M059J (cell line): Measurements from ENCODE around the gene CACNA1D. TPM values are rescaled to one million over a fixed set of nuclear protein-coding genes. Genes with fewer than 3 reads are reported as not detected.

Experiments used
- DNase-seq: peaks from one replicate; pipeline ENCODE4 v3.0.0-alpha.2; 2012; ENCODE audit warnings: low read depth
- total RNA-seq: library from RNA; depleted of rRNA; stranded (reverse); fragments of >200 nt; shearing (Covaris generic); gene quantifications from 2 replicates; pipeline ENCODE4 v1.2.3, GENCODE V29; 2014

The CACNA1D gene
- total RNA-seq, 1 experiment from 2014 or later = not detected

- no peak for DNase-seq
Observed at GRCh38 chr3:53820756-53821580, 326.6 kb downstream of the CACNA1D start.

- DNase-seq = peak; percentile 24
Observed at GRCh38 chr3:53821631-53822121, 327.3 kb downstream of the CACNA1D start.

GRCh38 chr3:53822331-53822741 is 327.9 kb downstream of the CACNA1D start:
- no peak for DNase-seq

GRCh38 chr3:53823026-53823955 is 328.9 kb downstream of the CACNA1D start:
- DNase-seq = no peak

- no peak for DNase-seq
Observed at GRCh38 chr3:53823956-53824657, 329.7 kb downstream of the CACNA1D start.

- DNase-seq = no peak
Observed at GRCh38 chr3:53824795-53825194, 330.4 kb downstream of the CACNA1D start.

- DNase-seq = no peak
Observed at GRCh38 chr3:53826048-53826447, 331.6 kb downstream of the CACNA1D start.

- no peak for DNase-seq
Observed at GRCh38 chr3:53828581-53828980, 334.2 kb downstream of the CACNA1D start.

- no peak for DNase-seq
Observed at GRCh38 chr3:53829605-53830004, 335.2 kb downstream of the CACNA1D start.

GRCh38 chr3:53830944-53831343 is 336.5 kb downstream of the CACNA1D start:
- DNase-seq = no peak

- DNase-seq = no peak
Observed at GRCh38 chr3:53833053-53833645, 338.7 kb downstream of the CACNA1D start.

- DNase-seq = no peak
Observed at GRCh38 chr3:53833700-53834099, 339.3 kb downstream of the CACNA1D start.

- DNase-seq = no peak
Observed at GRCh38 chr3:53834429-53835095, 340.2 kb downstream of the CACNA1D start.

- no peak for DNase-seq
Observed at GRCh38 chr3:53835257-53835656, 340.8 kb downstream of the CACNA1D start.

GRCh38 chr3:53836084-53836872 is 341.9 kb downstream of the CACNA1D start:
- no peak for DNase-seq

GRCh38 chr3:53837331-53837730 is 342.9 kb downstream of the CACNA1D start:
- no peak for DNase-seq

- DNase-seq = no peak
Observed at GRCh38 chr3:53841296-53841695, 346.9 kb downstream of the CACNA1D start.

- DNase-seq = peak; percentile 12
Observed at GRCh38 chr3:53842436-53843194, 348.2 kb downstream of the CACNA1D start.
